ENCODE results near the gene XDH.

Gene XDH

GRCh38 chr2:31354837-31355236 lies 59.7 kb downstream of the XDH start:
- no peak for DNase-seq (ENCODE audit: extremely low spot score)
- POLR2A ChIA-PET, result no interaction called here
- CTCF ChIA-PET, result interaction anchor here (1.3 kb wide), 1 partner anchor 12 kb away, joined by 6 read pairs; no protein-coding TSS in a partner anchor
- TF ChIP-seq CTCF (IDR thresholded peaks at IDR 0.05; ENCODE audit: control extremely low read depth, extremely low read depth, low read depth, missing control alignments), result no peak

- ChIA-PET CTCF (interaction anchor here (1.4 to 2.7 kb wide), 2 partner anchors 20 kb away, joined by 3 to 9 read pairs; no protein-coding TSS in a partner anchor), POLR2A (no interaction called here)
- no peak for TF ChIP-seq CTCF (IDR thresholded peaks at IDR 0.05; ENCODE audit: control extremely low read depth, extremely low read depth, low read depth, missing control alignments)
- no peak for DNase-seq (ENCODE audit: extremely low spot score)
These were observed 61.4 kb downstream of the XDH start for GRCh38 chr2:31353179-31353578.

- no peak for DNase-seq (ENCODE audit: extremely low spot score)
- POLR2A ChIA-PET, result interaction anchor here (0.7 kb wide), 1 partner anchor 662 kb away, joined by 3 read pairs; no protein-coding TSS in a partner anchor
- TF ChIP-seq CTCF (IDR thresholded peaks at IDR 0.05; ENCODE audit: control extremely low read depth, extremely low read depth, low read depth, missing control alignments), result no peak
- CTCF ChIA-PET, result interaction anchor here (1.1 to 1.4 kb wide), 2 partner anchors 16 to 179 kb away, joined by 3 to 4 read pairs; no protein-coding TSS in a partner anchor
These were observed 64.9 kb downstream of the XDH start for GRCh38 chr2:31349684-31350083.

GRCh38 chr2:31349160-31349559 lies 65.4 kb downstream of the XDH start:
- POLR2A ChIA-PET, result no interaction called here
- TF ChIP-seq CTCF (IDR thresholded peaks at IDR 0.05; ENCODE audit: control extremely low read depth, extremely low read depth, low read depth, missing control alignments), result no peak
- no peak for DNase-seq (ENCODE audit: extremely low spot score)
- CTCF ChIA-PET, result interaction anchor here (1.1 to 1.4 kb wide), 2 partner anchors 15 to 179 kb away, joined by 3 to 4 read pairs; no protein-coding TSS in a partner anchor

DNA sequence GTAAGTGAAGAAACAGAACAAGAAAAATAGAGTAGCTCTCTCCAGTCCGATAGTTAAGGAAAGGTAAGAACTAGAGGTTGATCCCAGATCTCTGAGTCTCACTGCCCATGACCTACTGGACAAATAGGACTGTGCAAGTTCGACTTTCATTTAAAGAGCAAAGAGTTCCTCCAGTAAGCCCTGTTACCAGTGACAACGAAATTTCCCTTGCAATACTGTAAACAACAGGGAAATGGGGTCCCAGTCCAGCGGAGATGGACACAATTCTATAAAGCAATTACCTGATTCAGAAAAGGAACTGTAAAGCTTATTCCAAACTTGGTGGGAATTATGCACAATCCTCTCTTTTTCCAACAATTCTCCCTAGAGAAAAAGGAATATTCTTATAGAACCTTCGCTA lies 65.9 kb downstream of the XDH start:
- POLR2A ChIA-PET, result no interaction called here
- no peak for DNase-seq (ENCODE audit: extremely low spot score)
- TF ChIP-seq CTCF (IDR thresholded peaks at IDR 0.05; ENCODE audit: control extremely low read depth, extremely low read depth, low read depth, missing control alignments), result no peak
- CTCF ChIA-PET, result no interaction called here

- DNase-seq (ENCODE audit: extremely low spot score), result no peak
- ChIA-PET CTCF (no interaction called here), POLR2A (no interaction called here)
- TF ChIP-seq CTCF (IDR thresholded peaks at IDR 0.05; ENCODE audit: control extremely low read depth, extremely low read depth, low read depth, missing control alignments), result no peak
These were observed 66.8 kb downstream of the XDH start for GRCh38 chr2:31347750-31348149.
